SK-N-SH treated with all-trans-retinoic acid at 6 μM for 48 hours (cell line): ENCODE data around the gene CPPED1.

Experiments
- ARNTL ChIP-seq: fragments of 450-650 bp; formaldehyde crosslinking; IDR thresholded peaks from 2 replicates; pipeline ENCODE4 v1.5.0; 2020; ENCODE audit warnings: low read depth, mild to moderate bottlenecking, moderate library complexity, borderline replicate concordance
- BACH2 ChIP-seq: fragments of 250-450 bp; sonication (Bioruptor Pico); IDR thresholded peaks from 2 replicates; pipeline ENCODE4 v1.9.0; 2021; ENCODE audit warnings: mild to moderate bottlenecking, borderline replicate concordance
- ISL1 ChIP-seq: fragments of 250-450 bp; sonication (Bioruptor Pico); IDR thresholded peaks from 2 replicates; pipeline ENCODE4 v2.1.2; 2022; ENCODE audit warnings: mild to moderate bottlenecking, moderate library complexity
- ZC3H10 ChIP-seq: fragments of 250-450 bp; sonication (Bioruptor Pico); IDR thresholded peaks from 2 replicates; pipeline ENCODE4 v1.5.1; 2021; ENCODE audit warnings: mild to moderate bottlenecking, moderate library complexity
- ZFP30 ChIP-seq: fragments of 450-650 bp; formaldehyde crosslinking; IDR thresholded peaks from 2 replicates; pipeline ENCODE4 v1.5.0; 2022; ENCODE audit warnings: mild to moderate bottlenecking, moderate library complexity
- ZNF565 ChIP-seq: fragments of 450-650 bp; formaldehyde crosslinking; conservative IDR thresholded peaks from 2 replicates; pipeline ENCODE4 v1.5.0; 2020; ENCODE audit warnings: low read depth, mild to moderate bottlenecking, moderate library complexity
- ZNF70 ChIP-seq: fragments of 450-650 bp; formaldehyde crosslinking; IDR thresholded peaks from 2 replicates; pipeline ENCODE4 v1.5.0; 2020; ENCODE audit warnings: mild to moderate bottlenecking, moderate library complexity
- ZNF8 ChIP-seq: fragments of 450-650 bp; formaldehyde crosslinking; IDR thresholded peaks from 2 replicates; pipeline ENCODE4 v1.5.0; 2020; ENCODE audit warnings: mild to moderate bottlenecking, moderate library complexity
- TF ChIP-seq, protein P1 (sequence below): fragments of 250-450 bp; sonication (Bioruptor Pico); IDR thresholded peaks from 2 replicates; pipeline ENCODE4 v1.5.1; 2020; ENCODE audit warnings: low read depth, mild to moderate bottlenecking, moderate library complexity
- TF ChIP-seq, protein P2 (sequence below): fragments of 250-450 bp; sonication (Bioruptor Pico); IDR thresholded peaks from 2 replicates; pipeline ENCODE4 v1.8.0; 2020; ENCODE audit warnings: mild to moderate bottlenecking, moderate library complexity, borderline replicate concordance
- TF ChIP-seq, protein P3 (sequence below): fragments of 250-450 bp; sonication (Bioruptor Pico); IDR thresholded peaks from 2 replicates; pipeline ENCODE4 v1.8.0; 2021; ENCODE audit warnings: low read depth, mild to moderate bottlenecking, moderate library complexity, borderline replicate concordance

DNA sequence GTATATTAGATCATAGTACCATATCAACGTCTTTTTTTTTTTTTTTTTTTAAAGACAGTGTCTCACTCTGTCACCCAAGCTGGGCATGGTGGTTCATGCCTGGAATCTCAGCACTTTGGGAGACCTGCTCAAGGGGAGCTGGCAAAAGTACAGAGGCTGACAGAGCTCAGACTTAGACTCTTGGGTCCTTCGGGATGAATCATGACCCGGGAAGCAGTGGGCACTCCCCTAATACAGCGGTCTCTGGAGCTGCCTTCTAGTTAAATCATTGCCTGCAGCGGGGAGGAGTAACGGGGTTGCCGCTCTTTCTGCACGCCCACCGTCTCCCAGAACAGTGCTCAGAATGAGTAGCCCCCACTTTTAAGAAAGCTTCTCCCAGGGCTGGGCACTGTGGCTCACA is 174.4 kb downstream of the CPPED1 start:
- TF ChIP-seq BACH2 (CRISPR knock-in tag) (no peak), ZNF8 (CRISPR knock-in tag) (no peak), ZFP30 (CRISPR knock-in tag) (no peak), ZNF565 (CRISPR knock-in tag) (no peak), ISL1 (CRISPR knock-in tag) (no peak), ZNF70 (no peak), ARNTL (CRISPR knock-in tag) (no peak), ZC3H10 (CRISPR knock-in tag) (no peak)
- TF ChIP-seq, protein P1, sequence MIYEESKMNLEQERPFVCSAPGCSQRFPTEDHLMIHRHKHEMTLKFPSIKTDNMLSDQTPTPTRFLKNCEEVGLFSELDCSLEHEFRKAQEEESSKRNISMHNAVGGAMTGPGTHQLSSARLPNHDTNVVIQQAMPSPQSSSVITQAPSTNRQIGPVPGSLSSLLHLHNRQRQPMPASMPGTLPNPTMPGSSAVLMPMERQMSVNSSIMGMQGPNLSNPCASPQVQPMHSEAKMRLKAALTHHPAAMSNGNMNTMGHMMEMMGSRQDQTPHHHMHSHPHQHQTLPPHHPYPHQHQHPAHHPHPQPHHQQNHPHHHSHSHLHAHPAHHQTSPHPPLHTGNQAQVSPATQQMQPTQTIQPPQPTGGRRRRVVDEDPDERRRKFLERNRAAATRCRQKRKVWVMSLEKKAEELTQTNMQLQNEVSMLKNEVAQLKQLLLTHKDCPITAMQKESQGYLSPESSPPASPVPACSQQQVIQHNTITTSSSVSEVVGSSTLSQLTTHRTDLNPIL (CRISPR knock-in tag), result no peak
- TF ChIP-seq, protein P2, sequence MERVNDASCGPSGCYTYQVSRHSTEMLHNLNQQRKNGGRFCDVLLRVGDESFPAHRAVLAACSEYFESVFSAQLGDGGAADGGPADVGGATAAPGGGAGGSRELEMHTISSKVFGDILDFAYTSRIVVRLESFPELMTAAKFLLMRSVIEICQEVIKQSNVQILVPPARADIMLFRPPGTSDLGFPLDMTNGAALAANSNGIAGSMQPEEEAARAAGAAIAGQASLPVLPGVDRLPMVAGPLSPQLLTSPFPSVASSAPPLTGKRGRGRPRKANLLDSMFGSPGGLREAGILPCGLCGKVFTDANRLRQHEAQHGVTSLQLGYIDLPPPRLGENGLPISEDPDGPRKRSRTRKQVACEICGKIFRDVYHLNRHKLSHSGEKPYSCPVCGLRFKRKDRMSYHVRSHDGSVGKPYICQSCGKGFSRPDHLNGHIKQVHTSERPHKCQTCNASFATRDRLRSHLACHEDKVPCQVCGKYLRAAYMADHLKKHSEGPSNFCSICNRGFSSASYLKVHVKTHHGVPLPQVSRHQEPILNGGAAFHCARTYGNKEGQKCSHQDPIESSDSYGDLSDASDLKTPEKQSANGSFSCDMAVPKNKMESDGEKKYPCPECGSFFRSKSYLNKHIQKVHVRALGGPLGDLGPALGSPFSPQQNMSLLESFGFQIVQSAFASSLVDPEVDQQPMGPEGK (CRISPR knock-in tag), result no peak
- TF ChIP-seq, protein P3, sequence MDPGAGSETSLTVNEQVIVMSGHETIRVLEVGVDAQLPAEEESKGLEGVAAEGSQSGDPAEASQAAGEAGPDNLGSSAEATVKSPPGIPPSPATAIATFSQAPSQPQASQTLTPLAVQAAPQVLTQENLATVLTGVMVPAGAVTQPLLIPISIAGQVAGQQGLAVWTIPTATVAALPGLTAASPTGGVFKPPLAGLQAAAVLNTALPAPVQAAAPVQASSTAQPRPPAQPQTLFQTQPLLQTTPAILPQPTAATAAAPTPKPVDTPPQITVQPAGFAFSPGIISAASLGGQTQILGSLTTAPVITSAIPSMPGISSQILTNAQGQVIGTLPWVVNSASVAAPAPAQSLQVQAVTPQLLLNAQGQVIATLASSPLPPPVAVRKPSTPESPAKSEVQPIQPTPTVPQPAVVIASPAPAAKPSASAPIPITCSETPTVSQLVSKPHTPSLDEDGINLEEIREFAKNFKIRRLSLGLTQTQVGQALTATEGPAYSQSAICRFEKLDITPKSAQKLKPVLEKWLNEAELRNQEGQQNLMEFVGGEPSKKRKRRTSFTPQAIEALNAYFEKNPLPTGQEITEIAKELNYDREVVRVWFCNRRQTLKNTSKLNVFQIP (CRISPR knock-in tag), result no peak
